ENCODE results near the gene SLCO3A1. TPM values are rescaled to one million over a fixed set of nuclear protein-coding genes. Genes with fewer than 3 reads are reported as not detected.
A peak's percentile ranks its signal among the peaks of the same experiment; 100 is the strongest.

SLCO3A1 gene
- total and polyA plus RNA-seq, 2 of the 8 experiments (the other 6 are each of a cell fraction or from before 2014, with no cell fraction given): 15.1 to 20.4 TPM

DNA sequence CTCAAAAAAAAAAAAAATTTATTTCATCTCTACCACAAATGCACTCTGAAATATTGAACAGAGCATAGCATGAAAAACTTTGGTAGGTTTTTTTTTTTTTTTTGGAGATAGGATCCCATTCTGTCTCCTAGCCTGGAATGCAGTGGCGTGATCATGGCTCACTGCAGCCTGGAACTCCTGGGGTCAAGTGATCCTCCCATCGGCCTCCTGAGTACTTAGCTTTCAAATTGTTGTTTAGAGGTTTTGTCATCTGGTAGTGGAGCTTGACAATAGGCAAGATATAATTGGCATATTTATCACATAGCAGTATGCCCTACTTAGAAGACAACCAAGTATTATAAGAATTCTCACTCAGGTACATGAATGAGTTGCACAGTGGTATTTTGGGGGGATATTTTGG lies 306.0 kb downstream of the SLCO3A1 start:
- Histone ChIP-seq H2BK5ac (ENCODE audit: low read depth, low read length) (no peak overlapping the region), H3K9ac (replicated peaks in 1 of 4; ENCODE audit: extremely low read depth in 1 of 4, low read depth in 3 of 4, low read length in 3 of 4) (no peak overlapping the region), H3K4me2 (ENCODE audit: insufficient read depth in 1 of 2, low read depth in 2 of 2, low read length in 2 of 2) (peak overlapping the region; percentile 54 to 70; a peak in 2 of 4 replicates), H3K4me3 (ENCODE audit: extremely low read depth in 1 of 4, insufficient read depth in 2 of 4, low read depth in 3 of 4, low read length in 4 of 4) (peak overlapping the region in 1 of 4 experiments; percentile 31; a peak in 1 of 8 replicates), H3K56ac (replicated peaks; ENCODE audit: insufficient read length, low read depth, low read length) (no peak overlapping the region), H3K79me2 (ENCODE audit: control insufficient read depth in 1 of 2, insufficient read depth in 2 of 2, low read length in 2 of 2) (no peaks in the 10 kb centered on the region), H3K79me1 (ENCODE audit: low read depth, low read length) (no peaks in the 10 kb centered on the region), H2BK120ac (replicated peaks; ENCODE audit: low read depth, low read length) (no peak overlapping the region), H3K23ac (ENCODE audit: insufficient read length) (no peak overlapping the region), H3K36me3 (ENCODE audit: control insufficient read depth in 2 of 4, insufficient read depth in 4 of 4, low read length in 3 of 4) (no peaks in the 10 kb centered on the region), H3K27ac (ENCODE audit: low read depth, low read length) (peak overlapping the region; percentile 76; the same call in 1 of the 2 replicates), H2BK20ac (ENCODE audit: low read length) (no peak overlapping the region), H3K9me3 (ENCODE audit: insufficient read depth in 2 of 2, low read depth in 1 of 2, low read length in 1 of 2) (no peaks in the 10 kb centered on the region), H4K91ac (replicated peaks; ENCODE audit: insufficient read length, low read length) (no peak overlapping the region), H2AK5ac (ENCODE audit: low read depth, low read length) (no peak overlapping the region), H2BK15ac (ENCODE audit: low read length) (no peak overlapping the region), H3K18ac (ENCODE audit: extremely low read depth, low read length) (no peak overlapping the region), H3K4ac (replicated peaks; ENCODE audit: insufficient read length, low read depth, low read length) (no peak overlapping the region), H2AFZ (ENCODE audit: low read length) (no peak overlapping the region), H2BK12ac (ENCODE audit: low read depth, low read length) (no peak overlapping the region), H3K23me2 (ENCODE audit: low read depth, low read length) (no peaks in the 10 kb centered on the region; the same call in 1 of the 2 replicates), H3K14ac (ENCODE audit: insufficient read length) (no peak overlapping the region), H4K8ac (ENCODE audit: extremely low read depth, insufficient read depth, low read length) (no peak overlapping the region), H4K5ac (ENCODE audit: insufficient read length, low read depth, low read length) (no peak overlapping the region), H3K27me3 (replicated peaks in 1 of 4; ENCODE audit: control insufficient read depth in 3 of 4, extremely low read depth in 1 of 4, insufficient read depth in 3 of 4, low read length in 3 of 4) (no peaks in the 10 kb centered on the region), H3K4me1 (replicated peaks in 1 of 4; ENCODE audit: control insufficient read depth in 3 of 4, insufficient read depth in 4 of 4, low read length in 3 of 4) (peaks cover 14 to 35% (median 32%) of the 10 kb centered on the region in 4 experiments), H4K20me1 (replicated peaks in 1 of 2; ENCODE audit: control insufficient read depth in 1 of 2, insufficient read depth in 2 of 2, low read length in 2 of 2) (no peaks in the 10 kb centered on the region)
- POLR2A ChIA-PET (ENCODE audit: partially characterized antibody): interaction anchor here (0.8 to 2.2 kb wide), 7 partner anchors 10 to 104 kb away, joined by 3 to 4 read pairs (median 3); no protein-coding TSS in a partner anchor
- 52% methylated on average over 2 of the region's 2 CpGs; no CpG with 5 or more reads in 1 of the 2 experiments for WGBS, 2 experiments (ENCODE audit: extremely low coverage in 1 of 2, insufficient coverage in 1 of 2, insufficient read length in 1 of 2, insufficient replicate concordance in 2 of 2, low coverage in 1 of 2, low lambda C conversion rate in 2 of 2, missing lambda C conversion rate in 1 of 2)
- CTCF ChIA-PET (ENCODE audit: partially characterized antibody): interaction anchor here (1.4 to 2.0 kb wide), 5 partner anchors 11 to 61 kb away, joined by 3 to 8 read pairs (median 4); no protein-coding TSS in a partner anchor
- FAIRE-seq (no peak), DNase-seq (ENCODE audit: low read depth in 1 of 2, low spot score in 2 of 2) (no peak)
- TF ChIP-seq TEAD4 (IDR thresholded peaks at IDR 0.05; ENCODE audit: low read depth, low read length) (peak; percentile 31; the same call in 1 of the 2 replicates), BACH1 (IDR thresholded peaks at IDR 0.05; ENCODE audit: low read length) (no peak), BRCA1 (IDR thresholded peaks at IDR 0.05; ENCODE audit: low read depth, low read length) (no peak)
